Panc1 (cell line): ENCODE data around the gene WWOX. TPM values are rescaled to one million over a fixed set of nuclear protein-coding genes. Genes with fewer than 3 reads are reported as not detected.

Experiments
- ATAC-seq: fragments of 200-7000 bp; cut with Tn5 transposase; 2 replicates; pipeline ENCODE4 v1.9.1; 2020; ENCODE audit warnings: mild to moderate bottlenecking, moderate library complexity
- BruUV-seq: library from RNA; stranded (reverse); fragments of 400-500 nt; replicated peaks from 2 replicates; lab custom pipeline; 2021; lab: Mats Ljungman, UMichigan
- CTCF ChIA-PET: fragments of 300-600 bp; sonication (Branson Sonifier 250); formaldehyde crosslinking; loops from one replicate; lab custom pipeline; 2022; ENCODE audit warnings: antibody characterized with exemption; lab: Charles Lee
- POLR2A ChIA-PET: fragments of 300-600 bp; sonication (Branson Sonifier 250); formaldehyde crosslinking; loops from one replicate; lab custom pipeline; 2022; ENCODE audit warnings: antibody characterized with exemption; lab: Charles Lee
- DNase-seq: peaks from one replicate; pipeline ENCODE4 v3.0.0-alpha.2; 2010; ENCODE audit warnings: low read depth, low spot score
- H3K27ac ChIP-seq: 2 replicates; pipeline ENCODE4 v1.5.1; 2011; ENCODE audit warnings: mild to moderate bottlenecking, low read length, inconsistent platforms
- H3K27me3 ChIP-seq: fragments of 200-500 bp; sonication (Bioruptor generic); 2 replicates; pipeline ENCODE4 v1.6.0; 2014; ENCODE audit warnings: low read length, inconsistent platforms; ENCODE audit not compliant: control insufficient read depth, insufficient read depth
- H3K36me3 ChIP-seq: fragments of 200-500 bp; sonication (Bioruptor generic); 2 replicates; pipeline ENCODE4 v1.5.1; 2014; ENCODE audit warnings: inconsistent platforms, mild to moderate bottlenecking, low read length, moderate library complexity; ENCODE audit not compliant: control insufficient read depth, insufficient read depth
- H3K4me1 ChIP-seq: 2 replicates; pipeline ENCODE4 v1.5.1; 2011; ENCODE audit warnings: inconsistent platforms, mild to moderate bottlenecking, low read length, moderate library complexity; ENCODE audit not compliant: control insufficient read depth, insufficient read depth
- H3K4me3 ChIP-seq, 2 experiments: 2 replicates each; pipeline ENCODE4 v1.5.1; 2011 to 2012; ENCODE audit warnings: low read depth in 2 of 2, low read length in 2 of 2, mild to moderate bottlenecking in 2 of 2, inconsistent platforms in 1 of 2, moderate library complexity in 1 of 2
- H3K9me3 ChIP-seq: fragments of 200-500 bp; sonication (Bioruptor generic); 2 replicates; pipeline ENCODE4 v1.5.1; 2014; ENCODE audit warnings: low read depth, mild to moderate bottlenecking, inconsistent platforms, low read length, moderate library complexity; ENCODE audit not compliant: control insufficient read depth, insufficient read depth
- POLR2AphosphoS5 ChIP-seq: IDR thresholded peaks from 2 replicates; pipeline ENCODE4 v1.6.1; 2012; ENCODE audit warnings: mild to moderate bottlenecking, low read depth, low read length, moderate library complexity
- SIN3A ChIP-seq: IDR thresholded peaks from 2 replicates; pipeline ENCODE4 v1.6.1; 2012; ENCODE audit warnings: low read depth, mild to moderate bottlenecking, low read length, moderate library complexity, borderline replicate concordance; ENCODE audit not compliant: insufficient read depth
- TCF7L2 ChIP-seq: IDR thresholded peaks from 2 replicates; pipeline ENCODE4 v1.6.1; 2011; ENCODE audit warnings: mild to moderate bottlenecking, low read depth, low read length, inconsistent platforms
- in situ Hi-C: cut with HindIII; loops from 2 replicates; pipeline ENCODE4 v1.10.0; 2016; ENCODE audit warnings: low sequenced_read_pairs, low pct_unique_long_range_greater_than_20kb
- intact Hi-C: fragments of 100-400 bp; cut with micrococcal nuclease; formaldehyde crosslinking; loops from one replicate; pipeline ENCODE4 v1.10.0; 2022; ENCODE audit not compliant: unreplicated experiment
- total RNA-seq: library from RNA; stranded (reverse); gene quantifications from one replicate; pipeline ENCODE4 v1.2.1, GENCODE V29; 2021; ENCODE audit not compliant: unreplicated experiment
- TF ChIP-seq, protein P1 (sequence below), 2 experiments: IDR thresholded peaks; 2 replicates each; pipeline ENCODE4 v1.6.1; 2011 to 2012; ENCODE audit warnings: low read depth in 2 of 2, control low read depth in 1 of 2, low read length in 1 of 2, mild to moderate bottlenecking in 1 of 2, moderate library complexity in 1 of 2; ENCODE audit not compliant: insufficient read depth in 1 of 2
- TF ChIP-seq, protein P2 (sequence below): fragments of 450-650 bp; IDR thresholded peaks from 2 replicates; pipeline ENCODE4 v1.5.1; 2017; ENCODE audit warnings: mild to moderate bottlenecking

The WWOX gene
- total RNA-seq, 1 experiment from 2014 or later, result 12.5 TPM

- Histone ChIP-seq H3K9me3 (no peaks in the 10 kb centered on the region), H3K36me3 (no peaks in the 10 kb centered on the region), H3K4me3 (no peak overlapping the region), H3K4me1 (no peaks in the 10 kb centered on the region), H3K27ac (no peak overlapping the region), H3K27me3 (no peaks in the 10 kb centered on the region)
- CTCF ChIA-PET, result no interaction called here
- ATAC-seq (no peak), DNase-seq (no peak)
- TF ChIP-seq SIN3A, result no peak
- no peak for TF ChIP-seq TCF7L2
- TF ChIP-seq, protein P1, sequence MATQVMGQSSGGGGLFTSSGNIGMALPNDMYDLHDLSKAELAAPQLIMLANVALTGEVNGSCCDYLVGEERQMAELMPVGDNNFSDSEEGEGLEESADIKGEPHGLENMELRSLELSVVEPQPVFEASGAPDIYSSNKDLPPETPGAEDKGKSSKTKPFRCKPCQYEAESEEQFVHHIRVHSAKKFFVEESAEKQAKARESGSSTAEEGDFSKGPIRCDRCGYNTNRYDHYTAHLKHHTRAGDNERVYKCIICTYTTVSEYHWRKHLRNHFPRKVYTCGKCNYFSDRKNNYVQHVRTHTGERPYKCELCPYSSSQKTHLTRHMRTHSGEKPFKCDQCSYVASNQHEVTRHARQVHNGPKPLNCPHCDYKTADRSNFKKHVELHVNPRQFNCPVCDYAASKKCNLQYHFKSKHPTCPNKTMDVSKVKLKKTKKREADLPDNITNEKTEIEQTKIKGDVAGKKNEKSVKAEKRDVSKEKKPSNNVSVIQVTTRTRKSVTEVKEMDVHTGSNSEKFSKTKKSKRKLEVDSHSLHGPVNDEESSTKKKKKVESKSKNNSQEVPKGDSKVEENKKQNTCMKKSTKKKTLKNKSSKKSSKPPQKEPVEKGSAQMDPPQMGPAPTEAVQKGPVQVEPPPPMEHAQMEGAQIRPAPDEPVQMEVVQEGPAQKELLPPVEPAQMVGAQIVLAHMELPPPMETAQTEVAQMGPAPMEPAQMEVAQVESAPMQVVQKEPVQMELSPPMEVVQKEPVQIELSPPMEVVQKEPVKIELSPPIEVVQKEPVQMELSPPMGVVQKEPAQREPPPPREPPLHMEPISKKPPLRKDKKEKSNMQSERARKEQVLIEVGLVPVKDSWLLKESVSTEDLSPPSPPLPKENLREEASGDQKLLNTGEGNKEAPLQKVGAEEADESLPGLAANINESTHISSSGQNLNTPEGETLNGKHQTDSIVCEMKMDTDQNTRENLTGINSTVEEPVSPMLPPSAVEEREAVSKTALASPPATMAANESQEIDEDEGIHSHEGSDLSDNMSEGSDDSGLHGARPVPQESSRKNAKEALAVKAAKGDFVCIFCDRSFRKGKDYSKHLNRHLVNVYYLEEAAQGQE (IDR thresholded peaks at IDR 0.05; ENCODE audit: insufficient read depth in 1 of 2, low read depth in 2 of 2, low read length in 1 of 2), result no peak
- TF ChIP-seq, protein P2, sequence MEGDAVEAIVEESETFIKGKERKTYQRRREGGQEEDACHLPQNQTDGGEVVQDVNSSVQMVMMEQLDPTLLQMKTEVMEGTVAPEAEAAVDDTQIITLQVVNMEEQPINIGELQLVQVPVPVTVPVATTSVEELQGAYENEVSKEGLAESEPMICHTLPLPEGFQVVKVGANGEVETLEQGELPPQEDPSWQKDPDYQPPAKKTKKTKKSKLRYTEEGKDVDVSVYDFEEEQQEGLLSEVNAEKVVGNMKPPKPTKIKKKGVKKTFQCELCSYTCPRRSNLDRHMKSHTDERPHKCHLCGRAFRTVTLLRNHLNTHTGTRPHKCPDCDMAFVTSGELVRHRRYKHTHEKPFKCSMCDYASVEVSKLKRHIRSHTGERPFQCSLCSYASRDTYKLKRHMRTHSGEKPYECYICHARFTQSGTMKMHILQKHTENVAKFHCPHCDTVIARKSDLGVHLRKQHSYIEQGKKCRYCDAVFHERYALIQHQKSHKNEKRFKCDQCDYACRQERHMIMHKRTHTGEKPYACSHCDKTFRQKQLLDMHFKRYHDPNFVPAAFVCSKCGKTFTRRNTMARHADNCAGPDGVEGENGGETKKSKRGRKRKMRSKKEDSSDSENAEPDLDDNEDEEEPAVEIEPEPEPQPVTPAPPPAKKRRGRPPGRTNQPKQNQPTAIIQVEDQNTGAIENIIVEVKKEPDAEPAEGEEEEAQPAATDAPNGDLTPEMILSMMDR, result no peak
- no peak for TF ChIP-seq POLR2AphosphoS5
- BruUV-seq, result no TSS peak
- intact Hi-C loops (no loop called here), in situ Hi-C loops (no loop called here)
- POLR2A ChIA-PET, result no interaction called here
Measured at GRCh38 chr16:78432451-78432850, 333.0 kb downstream of the WWOX start.

- in situ Hi-C loops, result no loop called here
- DNase-seq (no peak), ATAC-seq (no peak)
- Histone ChIP-seq H3K4me3 (no peak overlapping the region), H3K27me3 (no peaks in the 10 kb centered on the region), H3K9me3 (no peaks in the 10 kb centered on the region), H3K4me1 (no peaks in the 10 kb centered on the region), H3K36me3 (no peaks in the 10 kb centered on the region), H3K27ac (no peak overlapping the region)
- POLR2A ChIA-PET, result no interaction called here
- CTCF ChIA-PET, result no interaction called here
- TF ChIP-seq TCF7L2 (no peak), POLR2AphosphoS5 (no peak), SIN3A (no peak)
- TF ChIP-seq, protein P1 (IDR thresholded peaks at IDR 0.05; ENCODE audit: insufficient read depth in 1 of 2, low read depth in 2 of 2, low read length in 1 of 2), result no peak
- TF ChIP-seq, protein P2, result no peak
- no TSS peak for BruUV-seq
- intact Hi-C loops, result no loop called here
Measured at GRCh38 chr16:78433116-78433515, 333.7 kb downstream of the WWOX start.
